ENCODE results near the gene GALNT2.

Gene GALNT2

GRCh38 chr1:230068621-230068873 lies 1.5 kb downstream of the GALNT2 start:
- TF ChIP-seq CTCF (conservative IDR thresholded peaks at IDR 0.05) = no peak
- peak overlapping the region; percentile 88 for H3K27ac ChIP-seq

GRCh38 chr1:230068952-230069684 lies 2.1 kb downstream of the GALNT2 start:
- H3K27ac ChIP-seq = peak overlapping the region; percentile 88
- TF ChIP-seq CTCF (conservative IDR thresholded peaks at IDR 0.05) = no peak; the same call in 1 of the 2 replicates

- H3K27ac ChIP-seq = peak overlapping the region; percentile 88
- no peak for TF ChIP-seq CTCF (conservative IDR thresholded peaks at IDR 0.05)
These were observed 2.8 kb downstream of the GALNT2 start for GRCh38 chr1:230069796-230070195.

GRCh38 chr1:230070321-230071208 lies 3.5 kb downstream of the GALNT2 start:
- H3K27ac ChIP-seq = no peak overlapping the region; the same call in 1 of the 2 replicates

GRCh38 chr1:230071316-230071715 lies 4.3 kb downstream of the GALNT2 start:
- no peak for TF ChIP-seq CTCF (conservative IDR thresholded peaks at IDR 0.05)
- H3K27ac ChIP-seq = no peak overlapping the region

More at GRCh38 chr1:230070321-230071208, 3.5 kb downstream of the GALNT2 start:
- TF ChIP-seq CTCF (conservative IDR thresholded peaks at IDR 0.05) = no peak

GRCh38 chr1:230072296-230072695 lies 5.3 kb downstream of the GALNT2 start:
- TF ChIP-seq CTCF (conservative IDR thresholded peaks at IDR 0.05) = no peak
- no peak overlapping the region for H3K27ac ChIP-seq

- H3K27ac ChIP-seq = no peak overlapping the region
- TF ChIP-seq CTCF (conservative IDR thresholded peaks at IDR 0.05) = no peak
These were observed 5.8 kb downstream of the GALNT2 start for GRCh38 chr1:230072866-230073265.
